ENCODE results near the gene DTX1.
"Not testable (repeated sequence)": the region's sequence is repeated elsewhere in the genome, so short reads cannot be mapped to it uniquely, and the experiment has no call there.

The DTX1 gene

DNA sequence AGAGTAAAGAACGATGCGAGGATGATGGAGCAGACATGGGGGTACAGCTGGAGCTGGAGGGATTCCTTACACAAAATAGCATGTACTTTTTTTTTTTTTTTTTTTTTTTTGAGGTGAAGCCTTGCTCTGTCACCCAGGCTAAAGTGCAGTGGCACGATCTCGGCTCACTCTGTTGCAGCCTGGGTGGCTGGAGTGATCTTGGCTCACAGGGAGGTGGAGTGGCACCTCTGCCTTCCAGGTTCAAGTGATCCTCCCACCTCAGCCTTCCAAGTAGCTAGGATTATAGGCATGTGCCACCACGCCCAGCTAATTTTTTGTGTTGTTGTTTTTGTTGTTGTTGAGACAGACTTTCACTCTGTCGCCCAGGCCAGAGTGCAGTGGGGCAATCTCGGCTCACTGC is 84.2 kb downstream of the DTX1 start:
- no peak for DNase-seq

- not testable (repeated sequence) for DNase-seq
These were observed 85.2 kb downstream of the DTX1 start for GRCh38 chr12:113141716-113142115.

- no peak for DNase-seq
These were observed 85.8 kb downstream of the DTX1 start for GRCh38 chr12:113142173-113142885.

GRCh38 chr12:113142886-113143332 is 86.4 kb downstream of the DTX1 start:
- DNase-seq, result no peak

DNA sequence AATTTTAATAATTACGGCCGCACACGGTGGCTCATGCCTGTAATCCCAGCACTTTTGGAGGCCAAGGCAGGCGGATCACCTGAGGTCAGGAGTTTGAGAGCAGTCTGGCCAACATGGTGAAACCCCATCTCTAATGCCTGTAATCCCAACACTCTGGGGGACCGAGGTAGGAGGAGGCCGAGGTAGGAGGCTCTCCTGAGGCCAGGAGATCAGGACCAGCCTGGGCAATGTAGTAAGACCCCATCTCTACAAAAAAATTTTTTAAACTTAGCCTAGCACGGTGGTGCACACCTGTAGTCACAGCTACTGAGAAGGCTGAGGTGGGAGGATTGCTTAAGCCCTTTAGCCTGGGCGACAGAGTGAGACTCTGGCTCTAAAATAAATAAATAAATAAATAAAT is 87.4 kb downstream of the DTX1 start:
- no peak for DNase-seq

GRCh38 chr12:113144806-113145205 is 88.3 kb downstream of the DTX1 start:
- DNase-seq, result no peak

DNA sequence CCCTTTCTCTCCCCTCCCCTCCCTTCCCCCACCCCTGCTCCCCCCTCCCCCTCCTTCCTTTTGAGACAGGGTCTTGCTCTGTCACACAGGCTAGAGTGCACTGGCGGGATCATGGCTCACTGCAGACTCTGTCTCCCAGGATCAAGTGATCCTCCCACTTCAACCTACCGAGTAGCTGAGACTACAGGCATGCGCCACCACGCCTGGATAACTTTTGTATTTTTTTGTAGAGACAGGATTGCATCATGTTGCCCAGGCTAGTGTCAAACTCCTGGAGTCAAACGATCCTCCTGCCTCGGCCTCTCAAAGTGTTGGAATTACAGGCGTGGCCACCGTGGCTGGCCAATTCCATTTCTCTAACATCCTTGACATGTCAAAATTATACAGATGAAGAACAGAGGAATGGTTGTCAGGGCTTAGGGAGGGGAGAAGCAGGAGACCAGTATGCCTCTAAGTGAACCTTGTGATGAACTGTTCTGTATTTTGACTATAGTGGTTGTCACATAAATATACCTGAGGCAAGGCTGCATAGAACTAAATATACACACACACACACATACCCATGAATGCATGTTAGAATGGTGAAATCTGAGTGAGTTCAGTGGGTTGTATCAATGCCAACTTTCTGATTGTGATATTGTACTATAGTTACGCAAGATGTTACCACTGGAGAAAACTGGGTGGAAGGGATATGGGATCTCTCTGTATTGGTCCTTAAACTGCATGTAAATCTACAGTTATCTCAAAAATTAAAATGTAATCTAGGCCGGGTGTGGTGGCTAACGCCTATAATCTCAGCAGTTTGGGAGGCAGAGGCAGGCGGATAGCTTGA is 89.4 kb downstream of the DTX1 start:
- no peak for DNase-seq

DNA sequence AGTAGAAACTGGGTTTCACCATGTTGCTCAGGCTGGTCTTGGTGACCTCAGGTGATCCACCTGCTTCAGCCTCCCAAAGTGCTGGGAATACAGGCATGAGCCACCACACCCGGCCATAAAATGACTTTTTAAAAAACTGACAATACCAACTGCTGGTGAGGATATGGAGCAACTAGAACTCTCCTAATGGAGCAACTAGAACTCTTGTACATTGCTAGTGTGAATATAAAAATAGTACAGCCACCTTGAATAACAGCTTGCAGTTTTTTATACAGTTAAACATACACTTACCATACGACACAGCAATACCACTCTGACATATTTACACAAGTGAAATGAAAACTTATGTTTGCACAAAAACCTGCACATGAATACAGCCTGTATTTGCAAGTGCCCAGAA is 90.5 kb downstream of the DTX1 start:
- no peak for DNase-seq

Measured in HCEC 1CT (cell line).